IMR-90 (cell line): ENCODE measurements around the gene AKT3. TPM values are rescaled to one million over a fixed set of nuclear protein-coding genes. Genes with fewer than 3 reads are reported as not detected.

Experiments
- ATAC-seq: fragments of 200-7000 bp; cut with Tn5 transposase; 2 replicates; pipeline ENCODE4 v1.9.1; 2020; ENCODE audit warnings: low read depth, mild to moderate bottlenecking, moderate library complexity
- BruUV-seq: library from RNA; stranded (reverse); fragments of 400-500 nt; replicated peaks from 2 replicates; lab custom pipeline; 2021; lab: Mats Ljungman, UMichigan
- CTCF ChIA-PET: fragments of 300-600 bp; formaldehyde crosslinking; extraction: SDS; loops from one replicate; lab custom pipeline; 2021; ENCODE audit warnings: antibody characterized with exemption; lab: Yijun Ruan, JAX
- POLR2A ChIA-PET: fragments of 300-600 bp; sonication (Branson Sonifier 250); formaldehyde crosslinking; loops from one replicate; lab custom pipeline; 2022; ENCODE audit warnings: antibody characterized with exemption; ENCODE audit not compliant: unreplicated experiment; lab: Charles Lee
- DNase-seq: peaks from one replicate; pipeline ENCODE4 v3.0.0; 2013
- H2AFZ ChIP-seq: replicated peaks from 2 replicates; pipeline ENCODE3; 2013; ENCODE audit warnings: low read length, mild to moderate bottlenecking; ENCODE audit not compliant: poor library complexity
- H2AK5ac ChIP-seq: 2 replicates; pipeline ENCODE4 v1.6.1; 2013; ENCODE audit warnings: low read depth, low read length, inconsistent platforms
- H2AK9ac ChIP-seq: replicated peaks from 2 replicates; pipeline ENCODE3; 2013; ENCODE audit warnings: mild to moderate bottlenecking, low read depth, low read length, moderate library complexity; ENCODE audit not compliant: poor library complexity
- H2BK120ac ChIP-seq: 2 replicates; pipeline ENCODE4 v1.6.1; 2013; ENCODE audit warnings: low read depth, low read length, inconsistent platforms
- H2BK15ac ChIP-seq: 3 replicates; pipeline ENCODE4 v1.6.1; 2013; ENCODE audit warnings: low read depth, low read length, inconsistent platforms
- H2BK20ac ChIP-seq: 2 replicates; pipeline ENCODE4 v1.6.1; 2013; ENCODE audit warnings: low read depth, mild to moderate bottlenecking, inconsistent platforms, low read length, moderate library complexity
- H2BK5ac ChIP-seq: 2 replicates; pipeline ENCODE4 v1.6.1; 2013; ENCODE audit warnings: mild to moderate bottlenecking, low read depth, low read length, inconsistent platforms; ENCODE audit not compliant: poor library complexity, severe bottlenecking
- H3K14ac ChIP-seq: replicated peaks from 2 replicates; pipeline ENCODE4 v1.6.1; 2013; ENCODE audit warnings: low read depth, low read length, inconsistent platforms
- H3K18ac ChIP-seq: 2 replicates; pipeline ENCODE4 v1.6.1; 2013; ENCODE audit warnings: low read depth, low read length, control low read depth
- H3K23ac ChIP-seq: 2 replicates; pipeline ENCODE4 v1.6.1; 2013; ENCODE audit warnings: low read depth, low read length, inconsistent platforms
- H3K27ac ChIP-seq: 2 replicates; pipeline ENCODE4 v1.5.1; 2013; ENCODE audit warnings: mild to moderate bottlenecking, control low read depth, low read length; ENCODE audit not compliant: insufficient read depth
- H3K27me3 ChIP-seq: 2 replicates; pipeline ENCODE4 v1.6.1; 2013; ENCODE audit warnings: low read length; ENCODE audit not compliant: control insufficient read depth, insufficient read depth
- H3K36me3 ChIP-seq: 2 replicates; pipeline ENCODE4 v1.6.1; 2013; ENCODE audit warnings: low read length, mixed read lengths; ENCODE audit not compliant: control insufficient read depth, insufficient read depth
- H3K4ac ChIP-seq: 2 replicates; pipeline ENCODE4 v1.6.1; 2013; ENCODE audit warnings: low read depth, low read length, inconsistent platforms
- H3K4me1 ChIP-seq: 2 replicates; pipeline ENCODE4 v1.6.1; 2013; ENCODE audit warnings: low read length, mixed read lengths; ENCODE audit not compliant: control insufficient read depth, insufficient read depth
- H3K4me2 ChIP-seq: 2 replicates; pipeline ENCODE4 v1.6.1; 2013; ENCODE audit warnings: low read depth, mild to moderate bottlenecking, control low read depth, low read length, moderate library complexity
- H3K4me3 ChIP-seq: 2 replicates; pipeline ENCODE4 v1.5.1; 2013; ENCODE audit warnings: low read depth, mild to moderate bottlenecking, control low read depth, low read length, moderate library complexity; ENCODE audit not compliant: insufficient read depth
- H3K56ac ChIP-seq: 2 replicates; pipeline ENCODE4 v1.6.1; 2013; ENCODE audit warnings: low read length, inconsistent platforms; ENCODE audit not compliant: insufficient read depth; ENCODE audit errors: extremely low read depth
- H3K79me1 ChIP-seq, 2 experiments: 2 replicates each; pipeline ENCODE4 v1.6.1; 2013; ENCODE audit warnings: low read length in 2 of 2, inconsistent platforms in 1 of 2, low read depth in 1 of 2
- H3K9ac ChIP-seq: 2 replicates; pipeline ENCODE4 v1.6.1; 2013; ENCODE audit warnings: low read depth, low read length, control low read depth
- H3K9me1 ChIP-seq: 2 replicates; pipeline ENCODE4 v1.6.1; 2013; ENCODE audit warnings: low read length, inconsistent platforms; ENCODE audit not compliant: insufficient read depth
- H3K9me3 ChIP-seq: 2 replicates; pipeline ENCODE4 v1.6.1; 2013; ENCODE audit warnings: low read length; ENCODE audit not compliant: control insufficient read depth, insufficient read depth
- H4K20me1 ChIP-seq: 2 replicates; pipeline ENCODE4 v1.6.1; 2013; ENCODE audit warnings: low read length, inconsistent platforms; ENCODE audit not compliant: insufficient read depth
- H4K5ac ChIP-seq: 2 replicates; pipeline ENCODE4 v1.6.1; 2013; ENCODE audit warnings: mild to moderate bottlenecking, low read depth, low read length, control low read depth
- H4K8ac ChIP-seq, 2 experiments: 2 replicates each; pipeline ENCODE4 v1.6.1; 2013; ENCODE audit warnings: low read depth in 2 of 2, low read length in 2 of 2, control low read depth in 1 of 2, inconsistent platforms in 1 of 2
- H4K91ac ChIP-seq: 2 replicates; pipeline ENCODE4 v1.6.1; 2013; ENCODE audit warnings: low read depth, low read length, inconsistent platforms; ENCODE audit not compliant: insufficient read depth
- CEBPB ChIP-seq: IDR thresholded peaks from 2 replicates; pipeline ENCODE4 v1.6.1; 2012; ENCODE audit warnings: low read depth, low read length, improper control_type of control experiment
- MAZ ChIP-seq: IDR thresholded peaks from 2 replicates; pipeline ENCODE4 v1.6.1; 2012; ENCODE audit warnings: low read depth, mild to moderate bottlenecking, low read length, improper control_type of control experiment, moderate library complexity, borderline replicate concordance
- NFE2L2 ChIP-seq: fragments of 150-350 bp; IDR thresholded peaks from 2 replicates; pipeline ENCODE4 v1.6.1; 2016; ENCODE audit warnings: low read depth, mild to moderate bottlenecking, low read length
- POLR2A ChIP-seq: IDR thresholded peaks from 2 replicates; pipeline ENCODE4 v1.6.1; 2012; ENCODE audit warnings: mild to moderate bottlenecking, low read depth, low read length
- RCOR1 ChIP-seq: IDR thresholded peaks from 2 replicates; pipeline ENCODE4 v1.6.1; 2012; ENCODE audit warnings: mild to moderate bottlenecking, low read length, improper control_type of control experiment; ENCODE audit not compliant: insufficient replicate concordance
- dilution Hi-C: fragments of 300-500 bp; cut with HindIII; formaldehyde crosslinking; loops from one replicate; pipeline ENCODE4 v1.14.3; 2018; ENCODE audit warnings: low sequenced_read_pairs; ENCODE audit not compliant: unreplicated experiment
- in situ Hi-C: fragments of 300-500 bp; cut with MboI; formaldehyde crosslinking; loops from 3 replicates; pipeline ENCODE4 v1.14.3; 2019; ENCODE audit warnings: low sequenced_read_pairs, inconsistent platforms, mixed read lengths
- intact Hi-C: fragments of 100-400 bp; cut with micrococcal nuclease; formaldehyde crosslinking; loops from 2 replicates; pipeline ENCODE4 v1.10.0; 2022
- polyA plus RNA-seq, 3 experiments: library from polyadenylated mRNA; depleted of rRNA; stranded (reverse); fragments of >200 nt; gene quantifications; 2 replicates each; pipeline ENCODE4 v1.2.3, GENCODE V29; 2012; ENCODE audit warnings: low replicate concordance in 1 of 3
- total RNA-seq: library from RNA; depleted of rRNA; stranded (reverse); fragments of >200 nt; gene quantifications from 2 replicates; pipeline ENCODE4 v1.2.3, GENCODE V29; 2012
- TF ChIP-seq, protein P1 (sequence below): fragments of 150-350 bp; IDR thresholded peaks from 2 replicates; pipeline ENCODE4 v1.6.1; 2016; ENCODE audit warnings: low read depth, mild to moderate bottlenecking, low read length, moderate library complexity, borderline replicate concordance

The AKT3 gene
- total and polyA plus RNA-seq, 2 of the 4 experiments (the other 2 are of a cell fraction): 15.2 to 19.4 TPM

- Histone ChIP-seq H2BK120ac (no peak overlapping the region), H2AFZ (no peak overlapping the region), H2BK20ac (no peak overlapping the region), H3K4me1 (peaks cover 4% of the 10 kb centered on the region), H2BK15ac (no peak overlapping the region), H4K8ac (no peak overlapping the region), H3K18ac (no peak overlapping the region), H3K9me3 (peaks cover 8% of the 10 kb centered on the region), H3K23ac (no peak overlapping the region), H2BK5ac (no peak overlapping the region), H3K27me3 (no peaks in the 10 kb centered on the region), H2AK9ac (no peak overlapping the region), H3K79me1 (peaks cover 0 to 4% of the 10 kb centered on the region in 2 experiments; a peak in 2 of 4 replicates), H3K14ac (no peak overlapping the region), H3K9ac (no peak overlapping the region), H3K36me3 (peaks cover 4% of the 10 kb centered on the region), H3K4me2 (no peak overlapping the region), H3K56ac (no peak overlapping the region), H3K27ac (no peak overlapping the region), H4K20me1 (0 out of 2 replicates have a peak, but pooled peaks cover 3% of the 10 kb centered on the region), H2AK5ac (no peak overlapping the region), H3K4ac (no peak overlapping the region), H4K5ac (no peak overlapping the region), H3K4me3 (no peak overlapping the region), H3K9me1 (peaks cover 3% of the 10 kb centered on the region), H4K91ac (no peak overlapping the region)
- BruUV-seq: no TSS peak
- dilution Hi-C loops (no loop called here), in situ Hi-C loops (no loop called here), intact Hi-C loops (no loop called here)
- no peak for ATAC-seq
- POLR2A ChIA-PET: no interaction called here
- CTCF ChIA-PET: no interaction called here
- DNase-seq: no peak
- TF ChIP-seq, protein P1, sequence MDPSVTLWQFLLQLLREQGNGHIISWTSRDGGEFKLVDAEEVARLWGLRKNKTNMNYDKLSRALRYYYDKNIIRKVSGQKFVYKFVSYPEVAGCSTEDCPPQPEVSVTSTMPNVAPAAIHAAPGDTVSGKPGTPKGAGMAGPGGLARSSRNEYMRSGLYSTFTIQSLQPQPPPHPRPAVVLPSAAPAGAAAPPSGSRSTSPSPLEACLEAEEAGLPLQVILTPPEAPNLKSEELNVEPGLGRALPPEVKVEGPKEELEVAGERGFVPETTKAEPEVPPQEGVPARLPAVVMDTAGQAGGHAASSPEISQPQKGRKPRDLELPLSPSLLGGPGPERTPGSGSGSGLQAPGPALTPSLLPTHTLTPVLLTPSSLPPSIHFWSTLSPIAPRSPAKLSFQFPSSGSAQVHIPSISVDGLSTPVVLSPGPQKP: no peak
- no peak for TF ChIP-seq MAZ
- no peak for TF ChIP-seq NFE2L2
- no peak for TF ChIP-seq CEBPB
- TF ChIP-seq RCOR1: no peak
- no peak for TF ChIP-seq POLR2A
These were observed 292.2 kb downstream of the AKT3 start for GRCh38 chr1:243557866-243558265.
